NCI-H82 (cell line): ENCODE results near the gene KRTAP5-7.
"Not testable (repeated sequence)": the region's sequence is repeated elsewhere in the genome, so short reads cannot be mapped to it uniquely, and the experiment has no call there.

Source experiments
- DNase-seq: peaks from one replicate; lab custom pipeline; 2025; lab: John Stamatoyannopoulos, UW

Gene KRTAP5-7

GRCh38 chr11:71557257-71557656, 30.2 kb downstream of the KRTAP5-7 start:
- DNase-seq: no peak

GRCh38 chr11:71558996-71559395, 31.9 kb downstream of the KRTAP5-7 start:
- no peak for DNase-seq

GRCh38 chr11:71562120-71562519, 35.1 kb downstream of the KRTAP5-7 start:
- no peak for DNase-seq

GRCh38 chr11:71563406-71563805, 36.3 kb downstream of the KRTAP5-7 start:
- DNase-seq: peak; percentile 9

- peak; percentile 53 for DNase-seq
Observed at GRCh38 chr11:71564430-71564829, 37.4 kb downstream of the KRTAP5-7 start.

- no peak for DNase-seq
Observed at GRCh38 chr11:71565263-71565662, 38.2 kb downstream of the KRTAP5-7 start, which contains the start of gene KRTAP5-10. Gene KRTAP5-10 (plus strand): TSS chr11:71565563. CDS start chr11:71565588, 25 bp downstream.

GRCh38 chr11:71566081-71566620, 39.1 kb downstream of the KRTAP5-7 start:
- DNase-seq: no peak

GRCh38 chr11:71566626-71567599, 39.8 kb downstream of the KRTAP5-7 start:
- DNase-seq: not testable (repeated sequence)

- not testable (repeated sequence) for DNase-seq
Observed at GRCh38 chr11:71567633-71568032, 40.6 kb downstream of the KRTAP5-7 start.

GRCh38 chr11:71568704-71569349, 41.8 kb downstream of the KRTAP5-7 start:
- no peak for DNase-seq

- DNase-seq: not testable (repeated sequence)
Observed at GRCh38 chr11:71571101-71571850, 44.2 kb downstream of the KRTAP5-7 start.

- DNase-seq: no peak
Observed at GRCh38 chr11:71572811-71573210, 45.7 kb downstream of the KRTAP5-7 start.

GRCh38 chr11:71574418-71574817, 47.4 kb downstream of the KRTAP5-7 start:
- DNase-seq: no peak

- no peak for DNase-seq
Observed at GRCh38 chr11:71575723-71576424, 48.8 kb downstream of the KRTAP5-7 start.

GRCh38 chr11:71576688-71577465, 49.8 kb downstream of the KRTAP5-7 start:
- DNase-seq: not testable (repeated sequence)

GRCh38 chr11:71577469-71578004, 50.5 kb downstream of the KRTAP5-7 start:
- DNase-seq: no peak
